Bronchial epithelial cell (primary cell): ENCODE data around the gene PLCL1. TPM values are rescaled to one million over a fixed set of nuclear protein-coding genes. Genes with fewer than 3 reads are reported as not detected.

Source experiments
- DNase-seq: peaks from one replicate; pipeline ENCODE4 v3.0.0-alpha.2; 2010; ENCODE audit warnings: low read depth
- FAIRE-seq: peaks from 2 replicates; lab custom pipeline; 2011; peaks lifted over from hg19 to GRCh38; lab: Jason Lieb, UNC
- H3K27me3 ChIP-seq: 2 replicates; pipeline ENCODE4 v1.5.1; 2011; ENCODE audit warnings: low read length; ENCODE audit not compliant: control insufficient read depth, insufficient read depth
- H3K36me3 ChIP-seq: 2 replicates; pipeline ENCODE4 v1.5.1; 2011; ENCODE audit warnings: low read length; ENCODE audit not compliant: control insufficient read depth, insufficient read depth
- H3K4me3 ChIP-seq: 2 replicates; pipeline ENCODE4 v1.5.1; 2011; ENCODE audit warnings: mild to moderate bottlenecking, low read depth, low read length, control low read depth
- CTCF ChIP-seq: IDR thresholded peaks from 2 replicates; pipeline ENCODE4 v1.5.1; 2011; ENCODE audit warnings: mild to moderate bottlenecking, moderate library complexity, low read length, control low read depth, inconsistent platforms; ENCODE audit not compliant: insufficient read depth, severe bottlenecking
- total RNA-seq: library from RNA; depleted of rRNA; stranded (reverse); fragments of >200 nt; gene quantifications from 2 replicates; pipeline ENCODE4 v1.2.1, GENCODE V29; 2014

PLCL1 gene
- total RNA-seq, 1 donor from 2014 or later: not detected

GRCh38 chr2:198115201-198115600 lies 310.8 kb downstream of the PLCL1 start:
- no peak for TF ChIP-seq CTCF
- H3K27me3 ChIP-seq: no peaks in the 10 kb centered on the region
- H3K4me3 ChIP-seq: no peak overlapping the region
- DNase-seq (no peak), FAIRE-seq (no peak)
- no peaks in the 10 kb centered on the region for H3K36me3 ChIP-seq

GRCh38 chr2:198116756-198117155 lies 312.4 kb downstream of the PLCL1 start:
- FAIRE-seq (no peak), DNase-seq (no peak)
- Histone ChIP-seq H3K4me3 (no peak overlapping the region), H3K27me3 (no peaks in the 10 kb centered on the region), H3K36me3 (no peaks in the 10 kb centered on the region)
- TF ChIP-seq CTCF: no peak

- FAIRE-seq (no peak), DNase-seq (no peak)
- no peaks in the 10 kb centered on the region for H3K36me3 ChIP-seq
- H3K4me3 ChIP-seq: no peak overlapping the region
- no peaks in the 10 kb centered on the region for H3K27me3 ChIP-seq
- TF ChIP-seq CTCF: no peak
Measured at GRCh38 chr2:198117406-198118041, 313.1 kb downstream of the PLCL1 start.

GRCh38 chr2:198127627-198128026 lies 323.2 kb downstream of the PLCL1 start:
- no peaks in the 10 kb centered on the region for H3K27me3 ChIP-seq
- FAIRE-seq (no peak), DNase-seq (peak; percentile 48)
- H3K36me3 ChIP-seq: no peaks in the 10 kb centered on the region
- H3K4me3 ChIP-seq: no peak overlapping the region
- TF ChIP-seq CTCF: peak; percentile 56

GRCh38 chr2:198129609-198130008 lies 325.2 kb downstream of the PLCL1 start:
- TF ChIP-seq CTCF: no peak
- DNase-seq (no peak), FAIRE-seq (no peak)
- H3K27me3 ChIP-seq: no peaks in the 10 kb centered on the region
- no peak overlapping the region for H3K4me3 ChIP-seq
- no peaks in the 10 kb centered on the region for H3K36me3 ChIP-seq
